Astrocyte (in vitro differentiated cells and primary cell): Measurements from ENCODE around the gene MCF2L2.

Experiments used
- EZH2 ChIP-seq: IDR thresholded peaks from 2 replicates; pipeline ENCODE4 v1.6.1; 2012; ENCODE audit warnings: mild to moderate bottlenecking, low read length, inconsistent platforms; ENCODE audit not compliant: insufficient read depth
- TF ChIP-seq, protein P1 (sequence below): IDR thresholded peaks from 2 replicates; pipeline ENCODE4 v1.5.1; 2011; ENCODE audit warnings: low read depth, mild to moderate bottlenecking, inconsistent platforms, low read length, moderate library complexity; ENCODE audit not compliant: insufficient read depth

DNA sequence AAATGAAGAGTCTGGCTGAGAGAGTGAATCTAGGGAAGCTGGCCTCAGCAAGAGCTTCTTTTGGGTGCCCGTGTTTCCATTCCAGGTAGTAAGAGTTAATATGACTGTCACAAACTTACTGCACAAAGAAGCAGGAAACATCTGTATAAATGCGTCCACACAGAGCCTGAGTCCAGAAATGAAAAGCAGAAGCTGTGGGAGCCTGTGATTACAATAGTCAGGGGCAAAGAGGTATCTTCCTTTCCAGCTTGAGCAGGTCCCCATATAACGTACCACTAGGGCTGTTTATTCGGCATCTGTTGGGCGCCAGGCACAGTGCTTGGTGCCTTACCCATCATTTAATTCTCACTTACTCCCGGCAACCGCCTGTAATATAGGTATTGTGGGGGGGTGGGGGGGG is 215.9 kb downstream of the MCF2L2 start:
- TF ChIP-seq, protein P1, sequence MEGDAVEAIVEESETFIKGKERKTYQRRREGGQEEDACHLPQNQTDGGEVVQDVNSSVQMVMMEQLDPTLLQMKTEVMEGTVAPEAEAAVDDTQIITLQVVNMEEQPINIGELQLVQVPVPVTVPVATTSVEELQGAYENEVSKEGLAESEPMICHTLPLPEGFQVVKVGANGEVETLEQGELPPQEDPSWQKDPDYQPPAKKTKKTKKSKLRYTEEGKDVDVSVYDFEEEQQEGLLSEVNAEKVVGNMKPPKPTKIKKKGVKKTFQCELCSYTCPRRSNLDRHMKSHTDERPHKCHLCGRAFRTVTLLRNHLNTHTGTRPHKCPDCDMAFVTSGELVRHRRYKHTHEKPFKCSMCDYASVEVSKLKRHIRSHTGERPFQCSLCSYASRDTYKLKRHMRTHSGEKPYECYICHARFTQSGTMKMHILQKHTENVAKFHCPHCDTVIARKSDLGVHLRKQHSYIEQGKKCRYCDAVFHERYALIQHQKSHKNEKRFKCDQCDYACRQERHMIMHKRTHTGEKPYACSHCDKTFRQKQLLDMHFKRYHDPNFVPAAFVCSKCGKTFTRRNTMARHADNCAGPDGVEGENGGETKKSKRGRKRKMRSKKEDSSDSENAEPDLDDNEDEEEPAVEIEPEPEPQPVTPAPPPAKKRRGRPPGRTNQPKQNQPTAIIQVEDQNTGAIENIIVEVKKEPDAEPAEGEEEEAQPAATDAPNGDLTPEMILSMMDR, result no peak
- TF ChIP-seq EZH2, result no peak
